Activated CD4-positive, alpha-beta T cell treated with anti-CD3 and anti-CD28 coated beads, Interleukin-10, Interleukin-2, amounts not matched to agents 100 ng/mL and 50 ng/mL, durations not matched to agents 16 hours and 8 hours (primary cell): Measurements from ENCODE around the gene RXFP1.

Experiments used
- DNase-seq: peaks from one replicate; pipeline ENCODE4 v3.0.0-alpha.2; 2020

Gene RXFP1

DNA sequence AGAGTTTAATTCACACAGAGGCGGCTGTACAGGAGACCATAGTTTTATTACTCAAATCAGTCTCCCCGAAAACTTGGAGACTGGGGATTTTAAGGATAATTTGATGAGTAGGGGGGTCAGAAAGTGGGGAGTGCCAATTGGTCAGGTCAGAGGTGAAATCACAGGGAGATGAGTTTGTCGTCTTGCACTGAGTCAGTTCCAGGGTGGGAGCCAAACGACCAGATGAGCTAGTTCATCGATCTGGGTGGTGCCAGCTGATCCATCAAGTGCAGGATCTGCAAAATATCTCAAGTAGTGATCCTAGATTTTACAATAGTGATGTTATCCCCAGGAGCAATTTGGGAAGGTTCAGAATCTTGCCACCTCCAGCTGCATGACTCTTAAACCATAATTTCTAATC, 154.4 kb downstream of the RXFP1 start:
- DNase-seq, result no peak

DNA sequence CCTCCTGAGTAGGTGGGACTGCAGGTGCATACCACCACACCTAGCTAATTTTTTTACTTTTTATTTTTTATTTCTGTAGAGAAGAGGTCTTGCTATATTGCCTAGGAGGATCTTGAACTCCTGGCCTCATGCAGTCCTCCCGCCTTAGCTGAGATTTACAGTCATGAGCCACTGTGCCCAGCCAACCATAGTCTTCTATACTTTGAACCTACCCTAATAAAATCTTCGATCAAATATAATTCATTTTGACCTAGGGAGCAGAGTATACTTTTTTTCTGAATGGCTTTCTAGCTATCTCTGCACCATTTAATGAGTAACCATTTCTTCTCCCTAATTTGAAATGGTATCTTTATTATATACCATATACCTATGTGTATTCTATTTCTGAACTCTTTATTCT, 157.1 kb downstream of the RXFP1 start:
- DNase-seq, result no peak

DNA sequence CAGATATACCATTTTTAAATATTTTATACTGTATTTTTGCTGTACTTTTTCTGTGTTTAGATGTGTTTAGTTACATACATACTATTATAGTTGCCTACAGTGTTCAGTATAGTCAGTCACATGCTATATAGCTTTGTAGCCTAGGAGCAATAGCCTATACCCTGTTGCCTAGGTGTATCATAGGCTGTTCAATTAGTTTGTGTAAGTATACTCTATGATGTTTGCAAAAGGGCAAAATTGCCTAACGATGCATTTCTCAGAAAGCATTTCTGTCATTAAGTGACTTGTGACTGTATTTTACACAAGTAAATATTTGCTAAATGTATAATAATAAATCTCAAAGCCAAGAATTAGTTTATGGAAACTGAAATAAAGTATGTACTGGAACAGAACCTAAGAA, 159.9 kb downstream of the RXFP1 start:
- no peak for DNase-seq

DNA sequence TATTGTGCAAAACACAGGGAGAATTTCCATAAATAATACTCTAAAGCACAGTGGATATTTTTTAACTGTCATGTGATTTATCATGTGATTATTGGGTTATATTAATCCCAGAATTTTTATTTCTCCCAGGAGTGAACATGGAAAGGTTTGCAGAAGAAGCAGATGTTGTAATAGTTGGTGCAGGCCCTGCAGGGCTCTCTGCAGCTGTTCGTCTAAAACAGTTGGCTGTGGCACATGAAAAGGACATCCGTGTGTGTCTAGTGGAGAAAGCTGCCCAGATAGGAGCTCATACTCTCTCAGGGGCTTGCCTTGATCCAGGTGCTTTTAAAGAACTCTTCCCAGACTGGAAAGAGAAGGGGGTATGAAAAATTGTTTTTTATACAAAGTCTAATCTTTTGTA, 160.4 kb downstream of the RXFP1 start:
- DNase-seq, result no peak

- DNase-seq, result no peak
Observed at GRCh38 chr4:158688813-158689212, 167.1 kb downstream of the RXFP1 start.
